ENCODE results near the gene SAC3D1. TPM values are rescaled to one million over a fixed set of nuclear protein-coding genes. Genes with fewer than 3 reads are reported as not detected.

The SAC3D1 gene
- total RNA-seq, 1 experiment from 2014 or later, result 55.6 TPM

DNA sequence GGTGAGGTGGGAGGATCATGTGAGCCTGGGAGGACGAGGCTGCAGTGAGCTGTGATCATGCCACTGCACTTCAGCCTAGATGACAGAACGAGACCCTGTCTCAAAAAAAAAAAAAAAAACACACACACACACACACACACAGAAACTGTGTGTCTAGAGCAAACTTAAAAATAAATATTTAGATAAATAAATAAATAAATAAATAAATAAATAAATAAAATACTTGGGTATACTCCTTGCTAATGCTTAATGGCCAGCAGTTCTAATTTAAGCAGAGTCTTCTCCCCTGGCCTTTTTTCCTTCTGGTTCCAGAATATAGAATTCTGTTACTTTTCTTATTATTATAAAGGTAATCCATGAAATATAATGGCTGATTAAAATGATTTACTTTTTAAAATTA lies 32.1 kb upstream of the SAC3D1 start:
- ChIA-PET POLR2A (interaction anchor here (0.7 kb wide), 1 partner anchor 130 kb away, joined by 4 read pairs; the partner anchor contains the start of gene EHD1), CTCF (no interaction called here)
- Histone ChIP-seq H3K27me3 (ENCODE audit: control insufficient read depth, insufficient read depth, low read length) (no peaks in the 10 kb centered on the region), H3K27ac (ENCODE audit: low read length) (no peak overlapping the region), H3K9me3 (ENCODE audit: control insufficient read depth, insufficient read depth, low read depth, low read length) (no peaks in the 10 kb centered on the region), H3K4me1 (ENCODE audit: control insufficient read depth, insufficient read depth, low read length) (peaks cover 7% of the 10 kb centered on the region; the same call in 1 of the 2 replicates), H3K36me3 (ENCODE audit: control insufficient read depth, insufficient read depth, low read length) (no peaks in the 10 kb centered on the region), H3K4me3 (ENCODE audit: low read depth in 2 of 2, low read length in 2 of 2) (no peak overlapping the region)
- no TSS peak for BruUV-seq (replicated peaks)
- no peak for TF ChIP-seq TCF7L2 (IDR thresholded peaks at IDR 0.05; ENCODE audit: low read depth, low read length)
- in situ Hi-C loops (cut with HindIII; ENCODE audit: low pct_unique_long_range_greater_than_20kb, low sequenced_read_pairs), result no loop called here
- no peak for DNase-seq (ENCODE audit: low read depth, low spot score)
- intact Hi-C loops (cut with micrococcal nuclease; ENCODE audit: unreplicated experiment), result no loop called here
- no peak for ATAC-seq

DNA sequence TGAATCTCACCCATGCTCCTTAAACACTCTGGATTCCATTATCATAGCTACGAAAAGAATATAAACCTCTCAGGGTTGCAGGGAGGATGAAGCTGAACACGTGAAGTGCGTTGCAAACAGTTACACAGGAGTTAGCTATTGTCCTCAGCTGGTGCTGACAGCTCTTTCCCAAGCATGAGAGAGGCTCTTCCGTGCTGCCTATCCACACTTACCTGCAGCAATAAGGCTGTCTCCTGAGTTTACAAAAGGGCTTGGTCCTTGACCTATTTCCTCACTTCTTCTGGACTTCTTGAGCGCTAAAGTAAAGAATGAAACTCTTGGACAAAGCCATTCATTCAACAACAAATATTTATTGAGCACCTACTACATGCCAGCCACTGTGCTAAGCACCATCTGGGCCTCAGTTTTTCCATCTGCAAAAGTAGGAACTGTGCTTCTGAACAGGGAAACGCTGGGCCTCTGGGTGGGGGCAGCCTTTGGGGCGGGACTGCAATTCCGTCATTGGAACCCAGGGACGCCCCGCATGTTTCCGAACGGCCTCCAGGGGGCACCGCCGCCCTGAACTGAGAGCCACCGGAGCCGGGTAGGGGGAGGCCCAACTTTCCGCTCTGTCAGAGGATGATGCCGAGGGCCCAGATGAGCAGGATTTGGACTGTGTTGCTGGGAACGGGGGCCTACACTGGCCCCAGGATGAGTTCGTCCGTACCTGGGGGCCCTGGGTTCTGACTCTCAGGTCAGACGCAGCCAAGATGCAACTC lies 27.7 kb upstream of the SAC3D1 start:
- no peak for DNase-seq (ENCODE audit: low read depth, low spot score)
- intact Hi-C loops (cut with micrococcal nuclease; ENCODE audit: unreplicated experiment) (no loop called here), in situ Hi-C loops (cut with HindIII; ENCODE audit: low pct_unique_long_range_greater_than_20kb, low sequenced_read_pairs) (no loop called here)
- ATAC-seq, result peak; percentile 89
- no peaks in the 10 kb centered on the region for H3K27me3 ChIP-seq (ENCODE audit: control insufficient read depth, insufficient read depth, low read length)
- BruUV-seq (replicated peaks), result TSS peak; percentile 84
- H3K9me3 ChIP-seq (ENCODE audit: control insufficient read depth, insufficient read depth, low read depth, low read length), result no peaks in the 10 kb centered on the region
- peak overlapping the region; percentile 70 to 81 for H3K4me3 ChIP-seq (ENCODE audit: low read depth in 2 of 2, low read length in 2 of 2)
- peak overlapping the region; percentile 92 for H3K27ac ChIP-seq (ENCODE audit: low read length)
- no peaks in the 10 kb centered on the region for H3K36me3 ChIP-seq (ENCODE audit: control insufficient read depth, insufficient read depth, low read length)
- CTCF ChIA-PET, result interaction anchor here (0.5 to 1.2 kb wide), 3 partner anchors 28 to 165 kb away, joined by 3 read pairs; no protein-coding TSS in a partner anchor
- H3K4me1 ChIP-seq (ENCODE audit: control insufficient read depth, insufficient read depth, low read length), result peaks cover 7% of the 10 kb centered on the region; the same call in 1 of the 2 replicates
- peak; percentile 10; the same call in 1 of the 2 replicates for TF ChIP-seq POLR2AphosphoS5 (IDR thresholded peaks at IDR 0.05; ENCODE audit: low read depth, low read length)
- 0 out of 2 replicates have a peak, but pooled peaks have one; percentile 75 for TF ChIP-seq SIN3A (IDR thresholded peaks at IDR 0.05; ENCODE audit: borderline replicate concordance, insufficient read depth, low read depth, low read length)
- TF ChIP-seq TCF7L2 (IDR thresholded peaks at IDR 0.05; ENCODE audit: low read depth, low read length), result no peak
- POLR2A ChIA-PET, result interaction anchor here (0.6 kb wide), 1 partner anchor 134 kb away, joined by 9 read pairs; no protein-coding TSS in a partner anchor

DNA sequence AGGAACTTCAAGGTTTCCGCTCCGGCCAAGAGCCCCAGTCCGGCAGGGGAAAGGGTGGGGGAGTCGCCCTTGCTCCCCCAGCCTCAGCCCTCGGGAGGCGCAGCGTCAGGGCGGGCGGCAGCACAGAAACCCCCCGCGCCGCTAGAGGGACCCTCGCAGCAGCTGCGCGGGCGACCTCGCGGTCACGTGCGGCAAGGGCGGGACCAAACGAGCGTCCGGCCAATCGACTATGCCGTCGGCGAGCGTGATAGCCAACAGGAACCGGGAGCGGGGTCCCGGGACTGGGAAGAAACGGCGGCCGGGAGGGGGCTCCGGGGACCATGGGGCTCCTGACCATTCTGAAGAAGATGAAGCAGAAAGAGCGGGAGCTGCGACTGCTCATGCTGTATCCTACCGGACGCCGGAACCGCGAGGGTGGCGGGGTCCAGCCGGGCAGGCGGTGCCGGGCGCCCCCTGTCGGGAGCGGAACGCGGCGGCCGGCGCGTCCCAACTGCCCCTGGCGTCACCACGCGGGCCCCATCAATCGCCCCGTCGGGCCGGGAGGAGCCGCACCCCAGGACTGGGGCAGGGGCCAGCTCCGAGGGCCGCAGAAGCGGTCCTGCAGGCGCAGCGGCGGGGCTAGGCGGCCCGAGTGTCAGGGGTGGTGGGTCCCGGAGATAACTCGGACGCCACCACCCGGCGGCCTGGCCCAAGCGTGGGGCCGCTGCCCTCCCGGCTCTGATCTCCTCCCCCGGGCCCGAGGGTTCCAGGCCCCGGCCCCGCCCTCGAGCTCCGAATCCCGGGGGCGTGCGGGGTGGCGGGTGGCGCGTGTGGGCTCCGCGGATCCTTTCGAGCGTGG lies 26.9 kb upstream of the SAC3D1 start, which contains the start of gene ARL2:
Gene ARL2, plus strand, starts transcription at position 273 of the 838 bp plus-strand sequence. Its CDS starts 48 bp downstream, at position 321.
- BruUV-seq (replicated peaks), result no TSS peak

More for the DNA sequence above, 26.9 kb upstream of the SAC3D1 start, which contains the start of gene ARL2:
- Histone ChIP-seq H3K9me3 (ENCODE audit: control insufficient read depth, insufficient read depth, low read depth, low read length) (no peaks in the 10 kb centered on the region), H3K4me3 (ENCODE audit: low read depth in 2 of 2, low read length in 2 of 2) (peak within 1 kb of the TSS; percentile 70 to 81), H3K4me1 (ENCODE audit: control insufficient read depth, insufficient read depth, low read length) (peaks cover 7% of the 10 kb centered on the region; the same call in 1 of the 2 replicates), H3K36me3 (ENCODE audit: control insufficient read depth, insufficient read depth, low read length) (no peaks in the 10 kb centered on the region), H3K27me3 (ENCODE audit: control insufficient read depth, insufficient read depth, low read length) (no peaks in the 10 kb centered on the region), H3K27ac (ENCODE audit: low read length) (peak within 1 kb of the TSS; percentile 92)
- DNase-seq (ENCODE audit: low read depth, low spot score), result no peak
- ATAC-seq, result peak; percentile 92
- intact Hi-C loops (cut with micrococcal nuclease; ENCODE audit: unreplicated experiment) (no loop called here), in situ Hi-C loops (cut with HindIII; ENCODE audit: low pct_unique_long_range_greater_than_20kb, low sequenced_read_pairs) (no loop called here)
- ChIA-PET CTCF (interaction anchor here (0.5 to 1.2 kb wide), 6 partner anchors 17 to 165 kb away, joined by 3 to 6 read pairs (median 3); partner anchors contain the start of gene BATF2), POLR2A (no interaction called here)
- TF ChIP-seq SIN3A (IDR thresholded peaks at IDR 0.05; ENCODE audit: borderline replicate concordance, insufficient read depth, low read depth, low read length) (0 out of 2 replicates have a peak, but pooled peaks have one; percentile 56), POLR2AphosphoS5 (IDR thresholded peaks at IDR 0.05; ENCODE audit: low read depth, low read length) (peak; percentile 70), TCF7L2 (IDR thresholded peaks at IDR 0.05; ENCODE audit: low read depth, low read length) (peak; percentile 83)
- TF ChIP-seq, protein P1, sequence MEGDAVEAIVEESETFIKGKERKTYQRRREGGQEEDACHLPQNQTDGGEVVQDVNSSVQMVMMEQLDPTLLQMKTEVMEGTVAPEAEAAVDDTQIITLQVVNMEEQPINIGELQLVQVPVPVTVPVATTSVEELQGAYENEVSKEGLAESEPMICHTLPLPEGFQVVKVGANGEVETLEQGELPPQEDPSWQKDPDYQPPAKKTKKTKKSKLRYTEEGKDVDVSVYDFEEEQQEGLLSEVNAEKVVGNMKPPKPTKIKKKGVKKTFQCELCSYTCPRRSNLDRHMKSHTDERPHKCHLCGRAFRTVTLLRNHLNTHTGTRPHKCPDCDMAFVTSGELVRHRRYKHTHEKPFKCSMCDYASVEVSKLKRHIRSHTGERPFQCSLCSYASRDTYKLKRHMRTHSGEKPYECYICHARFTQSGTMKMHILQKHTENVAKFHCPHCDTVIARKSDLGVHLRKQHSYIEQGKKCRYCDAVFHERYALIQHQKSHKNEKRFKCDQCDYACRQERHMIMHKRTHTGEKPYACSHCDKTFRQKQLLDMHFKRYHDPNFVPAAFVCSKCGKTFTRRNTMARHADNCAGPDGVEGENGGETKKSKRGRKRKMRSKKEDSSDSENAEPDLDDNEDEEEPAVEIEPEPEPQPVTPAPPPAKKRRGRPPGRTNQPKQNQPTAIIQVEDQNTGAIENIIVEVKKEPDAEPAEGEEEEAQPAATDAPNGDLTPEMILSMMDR (IDR thresholded peaks at IDR 0.05), result peak; percentile 99
- TF ChIP-seq, protein P2, sequence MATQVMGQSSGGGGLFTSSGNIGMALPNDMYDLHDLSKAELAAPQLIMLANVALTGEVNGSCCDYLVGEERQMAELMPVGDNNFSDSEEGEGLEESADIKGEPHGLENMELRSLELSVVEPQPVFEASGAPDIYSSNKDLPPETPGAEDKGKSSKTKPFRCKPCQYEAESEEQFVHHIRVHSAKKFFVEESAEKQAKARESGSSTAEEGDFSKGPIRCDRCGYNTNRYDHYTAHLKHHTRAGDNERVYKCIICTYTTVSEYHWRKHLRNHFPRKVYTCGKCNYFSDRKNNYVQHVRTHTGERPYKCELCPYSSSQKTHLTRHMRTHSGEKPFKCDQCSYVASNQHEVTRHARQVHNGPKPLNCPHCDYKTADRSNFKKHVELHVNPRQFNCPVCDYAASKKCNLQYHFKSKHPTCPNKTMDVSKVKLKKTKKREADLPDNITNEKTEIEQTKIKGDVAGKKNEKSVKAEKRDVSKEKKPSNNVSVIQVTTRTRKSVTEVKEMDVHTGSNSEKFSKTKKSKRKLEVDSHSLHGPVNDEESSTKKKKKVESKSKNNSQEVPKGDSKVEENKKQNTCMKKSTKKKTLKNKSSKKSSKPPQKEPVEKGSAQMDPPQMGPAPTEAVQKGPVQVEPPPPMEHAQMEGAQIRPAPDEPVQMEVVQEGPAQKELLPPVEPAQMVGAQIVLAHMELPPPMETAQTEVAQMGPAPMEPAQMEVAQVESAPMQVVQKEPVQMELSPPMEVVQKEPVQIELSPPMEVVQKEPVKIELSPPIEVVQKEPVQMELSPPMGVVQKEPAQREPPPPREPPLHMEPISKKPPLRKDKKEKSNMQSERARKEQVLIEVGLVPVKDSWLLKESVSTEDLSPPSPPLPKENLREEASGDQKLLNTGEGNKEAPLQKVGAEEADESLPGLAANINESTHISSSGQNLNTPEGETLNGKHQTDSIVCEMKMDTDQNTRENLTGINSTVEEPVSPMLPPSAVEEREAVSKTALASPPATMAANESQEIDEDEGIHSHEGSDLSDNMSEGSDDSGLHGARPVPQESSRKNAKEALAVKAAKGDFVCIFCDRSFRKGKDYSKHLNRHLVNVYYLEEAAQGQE (IDR thresholded peaks at IDR 0.05; ENCODE audit: insufficient read depth in 1 of 2, low read depth in 2 of 2, low read length in 1 of 2), result no peak

Data from Panc1 (cell line).